CMK (cell line): ENCODE measurements around the gene ZNF775.
"Not testable (repeated sequence)": the region's sequence is repeated elsewhere in the genome, so short reads cannot be mapped to it uniquely, and the experiment has no call there.

Experiments
- DNase-seq: peaks from one replicate; pipeline ENCODE4 v3.0.0-alpha.2; 2010; ENCODE audit warnings: low read depth

Gene ZNF775

DNA sequence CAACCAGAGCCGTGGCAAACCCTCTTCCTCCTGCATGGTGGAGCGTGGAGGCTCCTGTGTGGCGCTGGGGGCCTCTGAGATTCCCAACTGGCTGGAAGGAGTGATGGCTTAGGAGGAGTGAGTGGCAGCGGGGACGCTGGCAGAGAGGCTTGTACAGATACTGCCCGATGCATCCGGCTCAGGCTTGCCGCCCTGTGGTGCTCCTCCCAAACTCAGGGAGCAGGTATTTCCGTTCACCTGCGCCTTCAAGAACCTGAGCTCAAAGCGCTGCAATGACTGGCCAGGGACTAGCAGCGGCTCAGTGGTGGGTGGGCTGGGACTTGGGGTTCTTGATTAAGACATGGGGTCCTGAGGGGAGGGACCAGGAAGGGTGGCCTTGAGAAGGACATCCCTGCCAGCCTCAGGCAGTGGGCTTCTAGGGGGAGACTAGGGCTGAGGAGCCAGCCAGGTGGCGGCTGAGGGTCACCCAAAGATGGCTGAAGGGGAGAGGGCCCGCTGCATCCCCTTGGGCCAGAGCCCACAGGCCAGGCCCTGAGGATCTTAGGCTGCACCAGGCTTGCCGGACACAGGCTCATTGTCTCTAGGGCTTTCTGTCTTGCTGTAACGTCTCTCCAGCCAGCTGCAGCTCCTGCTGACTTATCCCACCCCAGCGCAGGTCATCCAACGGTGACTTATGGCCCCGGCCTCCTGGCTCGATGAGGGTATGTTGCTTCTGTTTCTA, 3.2 kb downstream of the ZNF775 start:
- DNase-seq, result no peak

DNA sequence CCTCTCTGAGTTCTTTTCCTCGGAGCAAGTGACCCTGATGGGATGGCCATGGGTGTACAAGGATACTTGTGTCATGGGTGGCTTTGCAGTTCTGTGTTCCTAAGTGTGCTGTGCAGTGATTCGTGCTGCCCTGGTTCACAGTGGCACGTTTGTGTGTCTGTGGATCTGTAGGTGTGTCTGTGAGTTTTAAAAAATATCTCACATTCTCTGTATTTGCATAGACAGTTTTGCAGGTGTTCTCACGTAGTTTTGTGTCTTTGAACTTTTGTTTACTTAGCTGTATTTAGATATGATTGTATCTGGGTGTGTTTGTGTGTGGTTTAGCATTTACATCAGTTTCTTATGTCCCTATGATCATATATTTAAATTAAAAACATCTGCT, 3.7 kb downstream of the ZNF775 start:
- DNase-seq, result no peak

- no peak for DNase-seq
Observed at GRCh38 chr7:150383710-150384397, 4.7 kb downstream of the ZNF775 start.

- DNase-seq, result no peak
Observed at GRCh38 chr7:150384406-150385301, 5.5 kb downstream of the ZNF775 start.

GRCh38 chr7:150385302-150385723, 6.2 kb downstream of the ZNF775 start:
- no peak for DNase-seq

DNA sequence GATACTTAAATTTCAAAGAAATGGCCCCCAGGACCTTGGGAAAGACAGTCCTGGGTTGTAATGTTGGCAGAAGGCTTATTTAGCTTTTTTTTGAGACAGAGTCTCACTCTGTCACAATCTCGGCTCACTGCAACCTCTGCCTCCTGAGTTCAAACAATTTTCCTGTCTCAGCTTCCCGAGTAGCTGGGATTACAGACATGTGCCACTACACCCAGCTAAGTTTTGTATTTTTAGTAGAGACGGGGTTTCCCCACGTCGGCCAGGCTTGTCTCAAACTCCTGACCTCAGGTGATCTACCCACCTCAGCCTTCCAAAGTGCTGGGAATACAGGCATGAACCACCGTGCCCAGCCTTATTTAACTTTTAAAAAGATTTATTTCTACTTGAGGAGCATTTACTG, 6.8 kb downstream of the ZNF775 start:
- DNase-seq, result not testable (repeated sequence)

DNA sequence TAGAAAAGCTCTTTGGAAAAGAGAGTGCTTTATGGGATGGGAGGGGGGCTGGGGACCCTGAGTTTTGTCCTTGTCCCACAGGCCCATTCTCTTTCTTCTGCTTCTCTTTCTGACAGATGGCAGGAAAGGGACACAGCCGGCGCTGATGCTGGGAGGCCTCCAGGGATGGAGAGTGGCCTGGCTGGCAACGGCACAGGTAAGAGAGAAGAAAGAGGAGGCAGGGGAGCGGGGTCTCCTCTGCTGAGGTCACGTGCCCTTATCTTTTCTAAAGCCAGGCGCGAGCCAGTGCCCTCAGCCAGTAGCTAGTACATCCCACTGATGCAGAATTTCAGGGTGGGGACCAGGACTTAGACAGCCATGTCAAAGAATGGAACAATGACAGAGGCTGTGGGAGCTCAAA, 9.2 kb downstream of the ZNF775 start:
- DNase-seq, result no peak

GRCh38 chr7:150388709-150389531, 9.8 kb downstream of the ZNF775 start:
- DNase-seq, result no peak

DNA sequence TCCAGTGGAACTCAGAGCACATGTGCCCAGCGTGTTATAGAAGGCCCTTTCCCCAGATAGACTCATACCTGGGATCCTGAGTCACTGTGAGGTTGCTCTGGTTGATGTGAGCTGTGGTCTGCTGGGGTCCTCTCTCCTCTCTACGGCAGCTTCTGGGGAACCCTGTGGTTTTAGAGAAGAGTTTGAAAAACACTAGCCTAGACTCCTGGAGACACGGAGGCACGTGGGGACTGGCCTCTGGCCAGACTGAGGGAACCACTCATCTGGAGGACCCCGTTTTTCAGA, 10.3 kb downstream of the ZNF775 start:
- no peak for DNase-seq

GRCh38 chr7:150390205-150390604, 11.1 kb downstream of the ZNF775 start:
- no peak for DNase-seq

DNA sequence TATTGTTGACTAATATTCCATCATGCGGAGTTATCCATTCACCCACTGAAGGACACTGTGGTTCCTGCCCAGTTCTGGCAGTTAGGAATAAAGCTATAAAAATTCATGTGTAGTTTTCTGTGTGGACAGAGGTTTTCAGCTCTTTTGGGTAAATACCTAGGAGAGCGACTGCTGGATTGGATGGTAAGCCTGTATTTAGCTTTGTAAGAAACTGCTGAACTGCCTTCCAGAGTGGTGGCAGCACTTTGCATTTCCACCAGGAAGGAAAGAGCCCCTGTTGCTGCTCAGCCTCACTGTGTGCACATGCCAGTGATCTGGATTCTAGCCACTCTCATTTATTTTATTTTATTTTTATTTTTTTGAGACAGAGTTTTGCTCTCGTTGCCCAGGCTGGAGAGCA, 14.2 kb downstream of the ZNF775 start:
- no peak for DNase-seq

DNA sequence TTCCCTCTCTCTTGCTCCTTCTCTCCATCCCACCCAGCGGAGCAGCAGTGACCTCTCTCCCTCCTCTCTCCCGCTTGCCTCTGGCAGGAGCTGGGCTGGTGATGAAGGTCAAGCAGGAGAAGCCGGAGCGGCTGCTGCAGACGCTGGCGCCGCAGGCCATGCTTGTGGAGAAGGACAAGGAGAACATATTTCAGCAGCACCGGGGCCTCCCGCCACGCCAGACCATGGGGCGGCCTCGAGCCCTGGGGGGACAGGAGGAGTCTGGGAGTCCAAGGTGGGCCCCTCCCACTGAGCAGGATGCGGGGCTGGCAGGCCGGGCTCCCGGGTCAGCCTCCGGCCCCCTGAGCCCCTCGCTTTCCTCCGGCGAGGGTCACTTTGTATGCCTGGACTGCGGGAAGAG, 17.3 kb downstream of the ZNF775 start:
- DNase-seq, result no peak

GRCh38 chr7:150396851-150397260, 17.7 kb downstream of the ZNF775 start:
- DNase-seq, result no peak

DNA sequence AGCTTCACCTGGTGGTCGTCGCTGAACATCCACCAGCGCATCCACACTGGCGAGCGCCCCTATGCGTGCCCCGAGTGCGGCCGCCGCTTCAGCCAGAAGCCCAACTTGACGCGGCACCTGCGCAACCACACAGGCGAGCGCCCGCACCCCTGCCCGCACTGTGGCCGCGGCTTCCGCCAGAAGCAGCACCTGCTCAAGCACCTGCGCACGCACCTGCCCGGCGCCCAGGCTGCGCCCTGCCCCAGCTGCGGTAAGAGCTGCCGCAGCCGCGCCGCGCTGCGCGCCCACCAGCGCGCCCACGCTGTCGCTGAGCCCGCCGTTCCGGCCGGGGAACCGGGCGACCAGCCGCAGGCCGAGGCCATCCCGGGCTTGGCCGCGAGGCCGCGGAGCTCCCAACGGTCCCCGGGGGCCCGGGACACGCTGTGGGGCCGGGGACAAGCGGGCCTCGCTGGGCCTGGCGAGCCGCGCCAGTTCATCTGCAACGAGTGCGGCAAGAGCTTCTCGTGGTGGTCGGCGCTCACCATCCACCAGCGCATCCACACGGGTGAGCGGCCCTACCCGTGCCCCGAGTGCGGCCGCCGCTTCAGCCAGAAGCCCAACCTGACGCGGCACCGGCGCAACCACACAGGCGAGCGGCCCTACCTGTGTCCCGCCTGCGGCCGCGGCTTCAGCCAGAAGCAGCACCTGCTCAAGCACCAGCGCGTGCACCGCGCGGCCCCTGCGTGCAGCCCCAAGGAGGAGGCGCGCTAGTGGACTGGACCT, 18.4 kb downstream of the ZNF775 start:
- no peak for DNase-seq

DNA sequence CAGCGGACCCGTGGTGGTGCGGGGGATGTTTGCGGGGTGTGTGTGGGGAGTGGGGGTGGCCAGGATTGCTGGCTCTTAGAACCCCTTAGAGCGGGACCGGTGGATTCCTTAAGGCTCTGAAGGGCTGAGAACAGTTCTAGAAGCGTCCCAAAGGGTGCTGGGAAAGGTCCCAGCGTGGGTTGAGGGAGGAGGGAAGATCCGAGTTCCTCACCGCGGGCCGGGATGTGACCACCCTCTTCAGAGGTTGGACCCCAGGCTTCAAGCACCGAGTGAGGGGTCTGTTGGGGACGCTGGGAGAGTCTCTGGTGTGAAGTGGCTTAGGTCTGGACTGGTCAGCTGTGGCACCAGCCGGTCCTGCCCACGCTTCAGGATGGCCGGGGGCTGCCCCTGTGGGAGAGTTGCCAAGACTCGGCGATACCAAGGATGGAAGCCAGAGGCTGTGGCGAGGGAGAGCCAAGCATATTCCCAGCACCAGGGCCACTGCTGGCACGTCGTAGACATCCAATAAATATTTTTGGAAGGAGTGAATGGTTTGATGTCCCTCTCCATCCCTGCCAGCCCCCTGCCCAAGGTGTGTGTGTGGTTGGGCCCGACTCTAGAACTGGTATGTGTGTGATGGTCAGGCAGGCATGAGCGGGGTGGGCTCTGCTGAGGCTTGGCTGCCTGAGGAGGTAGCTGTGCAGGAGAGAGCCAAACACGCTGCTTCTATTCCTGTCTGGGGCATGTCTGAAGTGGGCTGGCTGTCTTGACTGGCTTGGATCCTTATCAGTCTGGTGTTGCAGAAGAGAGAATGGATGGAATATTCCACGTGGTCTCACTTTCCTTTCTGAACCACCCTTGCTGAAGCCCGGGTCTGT, 19.2 kb downstream of the ZNF775 start:
- no peak for DNase-seq

GRCh38 chr7:150398965-150399320, 19.8 kb downstream of the ZNF775 start:
- DNase-seq, result no peak

DNA sequence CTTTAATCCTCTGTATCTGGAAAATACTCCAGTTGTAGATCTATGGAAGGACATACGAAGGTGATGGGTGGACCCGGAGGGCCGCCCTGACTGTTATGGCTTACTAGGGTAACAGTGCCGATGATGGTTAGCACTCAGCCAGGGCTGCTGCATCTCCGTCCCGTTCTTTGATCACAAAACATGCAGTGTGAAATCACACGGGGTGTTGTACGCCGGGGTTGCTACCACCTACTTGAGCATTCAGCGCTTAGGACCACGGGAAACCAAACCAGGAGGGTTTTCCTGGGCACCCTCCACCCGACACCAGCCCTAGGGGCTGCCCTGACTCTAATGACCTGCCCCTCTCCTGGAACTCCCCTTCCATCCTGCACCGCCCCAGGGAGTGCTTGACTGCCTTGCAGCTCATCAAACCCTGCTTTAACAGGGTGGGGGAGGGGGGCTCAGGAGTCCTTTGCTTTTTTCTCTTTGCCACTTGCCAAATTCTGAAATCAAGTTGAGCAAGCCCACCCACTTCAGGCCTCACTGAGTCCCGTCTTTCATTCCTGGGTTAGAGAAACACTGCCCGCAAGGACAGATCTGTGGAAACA, 20.4 kb downstream of the ZNF775 start:
- no peak for DNase-seq

- DNase-seq, result no peak
Observed at GRCh38 chr7:150400008-150400787, 21.1 kb downstream of the ZNF775 start.

- DNase-seq, result no peak
Observed at GRCh38 chr7:150400788-150401423, 21.8 kb downstream of the ZNF775 start.
